Occipital lobe (tissue), 2 donors: ENCODE data around the gene SLX9. TPM values are rescaled to one million over a fixed set of nuclear protein-coding genes. Genes with fewer than 3 reads are reported as not detected.

Experiments used
- DNase-seq: peaks from one replicate; lab custom pipeline; 2025; lab: John Stamatoyannopoulos, UW
- total RNA-seq: library from RNA; depleted of rRNA; stranded (reverse); fragments of >200 nt; gene quantifications from one replicate; pipeline ENCODE4 v1.2.3, GENCODE V29; 2014

SLX9 gene
- total RNA-seq, 1 donor from 2014 or later = 6.1 TPM

- DNase-seq = peak; percentile 16
Observed at GRCh38 chr21:45001134-45002095, 61.6 kb downstream of the SLX9 start.

- no peak for DNase-seq
Observed at GRCh38 chr21:45002381-45003204, 62.8 kb downstream of the SLX9 start.

GRCh38 chr21:45003331-45004058, 63.7 kb downstream of the SLX9 start:
- DNase-seq = no peak

GRCh38 chr21:45004059-45004422, 64.2 kb downstream of the SLX9 start:
- no peak for DNase-seq

- no peak for DNase-seq
Observed at GRCh38 chr21:45004481-45005247, 64.8 kb downstream of the SLX9 start.

- no peak for DNase-seq
Observed at GRCh38 chr21:45006536-45007095, 66.8 kb downstream of the SLX9 start.

GRCh38 chr21:45009616-45010015, 69.8 kb downstream of the SLX9 start:
- no peak for DNase-seq

GRCh38 chr21:45010096-45010495, 70.3 kb downstream of the SLX9 start:
- DNase-seq = no peak

GRCh38 chr21:45010860-45011259, 71.0 kb downstream of the SLX9 start:
- no peak for DNase-seq

GRCh38 chr21:45011426-45011825, 71.6 kb downstream of the SLX9 start:
- DNase-seq = no peak

- no peak for DNase-seq
Observed at GRCh38 chr21:45011911-45012661, 72.3 kb downstream of the SLX9 start.

GRCh38 chr21:45012662-45013259, 72.9 kb downstream of the SLX9 start:
- no peak for DNase-seq

- no peak for DNase-seq
Observed at GRCh38 chr21:45013260-45013841, 73.5 kb downstream of the SLX9 start.

- DNase-seq = no peak
Observed at GRCh38 chr21:45014747-45015468, 75.1 kb downstream of the SLX9 start.

- no peak for DNase-seq
Observed at GRCh38 chr21:45015469-45015860, 75.6 kb downstream of the SLX9 start.

- no peak for DNase-seq
Observed at GRCh38 chr21:45016031-45016405, 76.2 kb downstream of the SLX9 start.

- no peak for DNase-seq
Observed at GRCh38 chr21:45016406-45017038, 76.7 kb downstream of the SLX9 start.
